Stimulated activated CD4-positive, alpha-beta T cell treated with anti-CD3 and anti-CD28 coated beads, Interleukin-2, amount 100 ng/mL, for 4 hours (primary cell): ENCODE data around the gene DYNC2LI1.
"Not testable (repeated sequence)": the region's sequence is repeated elsewhere in the genome, so short reads cannot be mapped to it uniquely, and the experiment has no call there.

Experiments used
- DNase-seq: peaks from one replicate; pipeline ENCODE4 v3.0.0-alpha.2; 2020; ENCODE audit warnings: low read depth

DYNC2LI1 gene

DNA sequence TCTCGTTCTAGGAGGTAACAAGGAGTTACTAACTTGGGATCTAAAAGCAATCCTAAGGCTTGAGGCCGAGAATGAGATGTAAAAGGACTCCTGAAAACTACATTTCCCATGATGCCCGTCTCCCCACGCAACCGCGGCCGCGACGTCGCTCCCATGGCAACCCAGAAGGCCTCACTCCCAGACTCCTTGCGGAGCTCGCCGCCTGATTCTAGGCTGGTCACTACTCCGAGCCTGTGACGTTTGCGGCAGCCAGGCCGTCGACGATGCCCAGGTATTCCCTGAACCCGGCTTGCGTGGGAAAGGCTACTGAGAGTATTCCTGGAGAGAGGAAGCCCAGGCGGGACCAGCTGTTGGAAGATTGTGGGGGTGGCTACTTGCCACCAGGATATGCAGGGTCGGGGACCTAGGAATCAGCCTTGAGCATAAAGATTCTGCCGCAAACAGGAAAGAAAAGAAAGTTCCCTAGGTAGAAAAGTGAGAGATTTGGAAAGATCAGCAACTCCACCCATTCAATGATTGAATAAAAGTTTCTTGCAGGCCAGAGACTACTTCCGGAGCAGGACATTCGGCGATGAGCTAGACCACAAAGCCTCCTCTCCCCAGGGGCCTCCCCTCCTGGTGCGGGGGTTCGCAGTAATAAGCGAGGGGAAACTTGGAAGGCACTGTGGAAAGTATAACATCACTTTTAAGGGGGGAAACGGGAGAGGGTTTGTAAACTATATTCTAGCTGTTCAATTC lies at the start of gene DYNC2LI1:
Gene DYNC2LI1, plus strand, starts transcription at position 164 of the 738 bp plus-strand sequence. Its CDS starts 100 bp downstream, at position 264.
- peak; percentile 62 for DNase-seq

DNA sequence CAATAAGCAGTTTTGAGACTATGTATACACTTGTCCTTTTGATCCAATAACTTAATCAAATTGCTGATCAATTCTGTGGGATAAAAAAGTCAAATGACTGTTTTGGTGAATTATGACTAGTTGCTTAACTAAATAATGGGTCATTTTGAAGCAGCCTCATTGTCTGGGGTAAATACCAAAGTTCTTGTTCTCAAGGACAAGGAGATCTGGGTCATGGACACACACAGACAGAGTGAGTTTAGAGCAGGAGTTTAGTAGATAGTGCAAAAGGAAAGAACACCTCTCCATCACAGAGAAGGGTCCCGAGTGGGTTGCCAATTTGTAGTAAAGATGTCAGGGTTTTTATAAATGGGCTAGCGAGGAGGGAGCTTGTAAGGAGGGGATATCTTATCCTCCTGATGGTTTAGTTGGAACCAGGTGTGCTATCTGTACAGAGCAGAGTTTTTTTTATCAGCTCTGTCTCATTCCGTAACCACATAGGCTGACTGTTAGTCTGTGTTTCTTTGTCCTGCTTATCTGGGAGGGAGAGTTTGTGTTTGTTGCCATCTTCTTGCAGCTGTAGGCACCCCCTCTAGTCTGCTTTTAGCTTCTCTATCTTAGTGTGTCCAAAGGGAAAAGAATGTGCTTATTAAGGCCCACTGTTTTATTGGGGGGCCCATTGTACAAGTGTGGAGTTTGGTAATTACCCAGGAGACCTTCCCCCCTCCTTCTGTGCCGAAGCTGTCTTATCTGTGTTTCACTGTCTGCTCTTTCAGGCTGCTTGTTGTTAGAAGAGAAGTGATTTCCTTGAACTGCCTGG lies 48.9 kb upstream of the DYNC2LI1 start:
- no peak for DNase-seq

DNA sequence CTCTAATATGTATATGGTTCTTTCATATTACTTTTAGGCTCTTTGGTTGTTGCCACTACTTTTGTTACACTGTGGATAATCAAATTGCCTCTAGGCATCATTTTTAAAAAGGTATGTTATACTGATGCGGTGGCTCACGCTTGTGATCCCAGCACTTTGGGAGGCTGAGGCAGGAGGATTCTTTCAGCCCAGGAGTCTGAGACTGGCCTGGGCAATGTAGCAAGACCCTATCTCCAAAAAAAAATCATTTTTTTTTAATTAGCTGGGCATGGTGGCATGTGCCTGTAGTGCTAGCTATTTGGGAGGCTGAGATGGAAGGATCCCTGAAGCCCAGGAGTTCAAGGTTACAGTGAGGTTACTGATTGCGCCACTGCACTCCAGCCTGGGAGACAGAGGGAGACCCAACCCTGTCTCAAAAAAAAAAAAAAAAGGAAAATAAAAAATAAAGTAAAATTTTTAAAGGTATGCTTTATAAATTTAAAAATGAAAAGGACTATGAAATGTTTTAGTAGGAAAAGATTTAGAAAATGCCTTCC lies 48.1 kb upstream of the DYNC2LI1 start:
- no peak for DNase-seq

DNA sequence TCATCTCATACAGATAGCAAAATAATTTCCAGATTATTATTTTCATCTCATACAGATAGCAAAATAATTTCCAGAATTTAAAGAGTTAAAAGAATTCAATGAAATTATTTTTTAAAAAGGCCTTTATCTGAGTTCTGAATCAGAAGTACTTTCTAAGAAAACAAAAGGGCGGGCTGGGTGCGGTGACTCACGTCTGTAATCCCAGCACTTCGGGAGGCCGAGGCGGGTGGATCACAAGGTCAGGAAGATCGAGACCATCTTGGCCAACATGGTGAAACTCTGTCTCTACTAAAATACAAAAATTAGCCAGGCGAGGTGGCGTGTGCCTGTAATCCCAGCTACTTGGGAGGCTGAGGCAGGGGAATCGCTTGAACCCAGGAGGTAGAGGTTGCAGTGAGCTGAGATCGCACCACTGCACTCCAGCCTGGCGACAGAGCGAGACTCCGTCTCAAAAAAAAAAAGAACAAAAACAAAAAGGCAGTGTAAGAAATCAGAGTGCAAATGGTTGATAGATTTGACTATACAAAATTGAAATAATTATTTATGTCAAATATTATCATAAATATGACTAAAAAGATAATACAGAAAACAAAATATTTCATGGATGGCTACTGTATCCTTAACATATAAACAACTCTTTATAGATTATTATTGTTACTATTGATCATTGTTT lies 46.7 kb upstream of the DYNC2LI1 start:
- DNase-seq = not testable (repeated sequence)

DNA sequence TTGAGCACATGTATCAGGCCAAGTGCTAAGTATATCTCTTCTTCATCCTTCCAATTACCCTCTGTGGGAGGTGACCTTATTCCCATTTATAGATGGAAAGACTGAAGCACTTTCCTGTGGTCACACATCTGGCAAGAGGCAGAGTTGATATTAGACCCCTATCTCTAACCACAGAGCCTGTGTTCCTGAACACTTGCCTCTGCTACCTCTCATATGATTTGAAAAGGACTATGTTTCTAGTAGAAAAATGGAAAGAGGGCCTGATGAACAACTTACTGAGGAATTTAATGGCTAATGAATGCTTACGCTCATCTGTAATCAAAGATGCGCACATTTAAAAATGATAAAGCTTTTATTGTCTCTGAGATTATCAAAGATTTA lies 46.2 kb upstream of the DYNC2LI1 start:
- no peak for DNase-seq

DNA sequence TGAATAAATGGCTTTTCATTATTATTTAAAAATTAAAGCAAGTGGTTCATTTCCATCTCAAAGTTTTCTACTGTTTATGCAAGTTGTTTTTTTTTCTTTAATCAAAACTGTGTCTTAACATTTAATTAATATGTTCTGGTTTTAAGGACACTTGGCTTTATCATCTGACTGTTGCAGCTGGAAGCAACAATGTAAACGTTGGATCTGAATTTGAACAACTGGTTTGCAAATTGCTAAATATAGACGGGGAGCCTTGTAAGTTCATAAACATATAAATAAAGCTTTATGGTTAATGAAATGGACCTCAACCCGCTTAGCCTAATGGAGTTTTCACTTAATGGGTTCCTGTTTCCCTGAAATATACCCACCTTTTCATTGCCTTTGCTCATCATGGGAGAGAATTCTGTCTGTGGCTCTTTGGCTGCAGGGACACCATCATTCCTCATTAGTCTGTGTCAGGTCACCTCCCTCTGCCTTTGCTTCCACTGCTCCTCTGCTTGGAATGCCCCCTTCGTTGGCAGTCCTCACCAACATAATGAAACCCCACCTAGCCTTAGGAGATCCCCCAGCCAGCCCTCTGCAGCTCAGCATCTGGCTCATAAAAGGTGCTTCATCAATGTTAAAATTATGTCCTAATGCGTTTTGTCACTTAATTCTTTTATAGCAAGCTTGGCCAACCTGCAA lies 44.2 kb upstream of the DYNC2LI1 start:
- DNase-seq = no peak

DNA sequence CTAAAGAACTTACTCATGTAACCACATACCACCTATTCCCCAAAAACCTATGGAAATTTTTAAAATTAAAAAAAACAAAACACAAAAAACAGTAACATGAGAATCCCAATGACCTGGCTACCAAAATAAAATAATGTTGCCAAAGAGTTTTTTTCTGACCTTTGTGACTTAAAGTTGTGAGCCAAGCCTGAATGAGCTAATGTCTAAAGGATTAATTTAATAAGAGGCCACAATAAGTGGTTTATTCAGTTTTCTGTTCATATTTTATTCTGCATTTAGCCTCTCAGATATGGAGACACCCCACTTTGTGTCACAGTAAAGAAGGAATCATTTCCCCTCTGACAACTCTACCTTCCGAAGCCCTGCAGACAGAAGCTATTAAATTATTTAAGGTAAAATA lies 42.6 kb upstream of the DYNC2LI1 start:
- no peak for DNase-seq

DNA sequence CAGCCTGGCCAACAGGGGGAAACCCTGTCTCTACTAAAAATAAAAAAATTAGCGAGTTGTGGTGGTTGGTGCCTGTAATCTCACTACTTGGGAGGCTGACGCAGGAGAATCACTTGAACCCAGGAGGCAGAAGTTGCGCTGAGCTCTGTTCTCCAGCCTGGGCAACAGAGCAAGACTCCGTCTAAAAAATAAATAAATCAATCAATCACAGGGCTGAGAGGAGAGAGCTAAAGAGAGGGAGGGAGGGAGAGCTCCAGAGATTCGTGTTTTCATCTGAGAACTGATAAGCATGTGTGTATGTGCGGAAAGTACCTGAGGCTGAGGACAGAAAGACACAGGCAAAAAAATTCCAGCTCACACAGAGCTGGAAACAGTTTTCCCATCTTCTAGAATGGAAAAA lies 37.2 kb upstream of the DYNC2LI1 start:
- DNase-seq = no peak

DNA sequence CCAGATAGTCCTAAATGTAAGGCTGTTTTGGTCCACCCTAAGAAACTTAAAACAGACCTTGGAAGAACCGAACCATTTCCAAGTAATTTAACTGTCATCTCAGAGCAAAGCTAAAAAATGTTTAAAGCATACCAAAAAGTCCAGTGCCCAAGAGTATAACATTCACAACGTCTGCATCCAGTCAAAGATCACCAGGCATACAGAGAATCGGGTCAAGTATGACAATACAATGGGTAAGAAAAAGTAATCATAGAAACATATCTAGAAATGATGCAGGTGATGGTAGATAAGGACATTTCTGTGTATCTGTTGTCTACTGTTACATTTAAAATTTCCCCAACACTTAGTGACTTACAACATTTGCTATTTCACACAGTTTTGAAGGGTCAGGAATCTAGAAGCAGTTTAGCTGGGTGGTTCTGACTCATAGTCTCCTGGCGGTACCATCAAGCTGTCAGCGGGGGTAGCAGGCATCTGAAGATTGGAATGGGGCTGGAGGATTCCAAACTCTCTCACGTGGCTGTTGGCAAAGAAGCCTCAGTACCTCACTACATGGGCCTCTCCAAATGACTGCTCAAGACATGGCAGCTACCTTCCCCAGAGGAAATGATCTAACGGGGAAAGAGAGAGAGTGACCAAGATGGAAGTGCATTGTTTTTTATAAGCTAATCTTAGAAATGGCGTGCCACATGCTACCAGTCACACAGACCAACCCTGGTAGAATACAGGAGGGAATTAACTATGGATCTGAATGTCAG lies 36.6 kb upstream of the DYNC2LI1 start:
- no peak for DNase-seq

DNA sequence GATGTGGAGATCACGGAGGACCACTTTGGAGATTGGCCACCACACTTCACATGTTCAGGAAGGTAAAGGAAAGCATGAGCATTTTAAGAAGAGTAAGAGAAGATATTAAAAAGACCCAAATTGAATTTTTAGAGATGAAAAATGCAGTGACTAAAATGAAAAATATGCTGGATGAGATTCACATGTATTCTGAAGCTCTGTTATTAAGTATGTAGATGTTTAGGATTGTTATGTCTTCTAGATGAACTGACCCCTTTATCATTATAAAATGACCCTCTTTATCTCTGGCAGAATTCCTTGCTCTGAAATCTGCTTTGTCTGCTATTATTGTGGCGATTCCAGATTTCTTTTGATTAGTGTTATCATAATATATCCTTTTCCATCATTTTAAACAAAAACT lies 36.0 kb upstream of the DYNC2LI1 start:
- no peak for DNase-seq

DNA sequence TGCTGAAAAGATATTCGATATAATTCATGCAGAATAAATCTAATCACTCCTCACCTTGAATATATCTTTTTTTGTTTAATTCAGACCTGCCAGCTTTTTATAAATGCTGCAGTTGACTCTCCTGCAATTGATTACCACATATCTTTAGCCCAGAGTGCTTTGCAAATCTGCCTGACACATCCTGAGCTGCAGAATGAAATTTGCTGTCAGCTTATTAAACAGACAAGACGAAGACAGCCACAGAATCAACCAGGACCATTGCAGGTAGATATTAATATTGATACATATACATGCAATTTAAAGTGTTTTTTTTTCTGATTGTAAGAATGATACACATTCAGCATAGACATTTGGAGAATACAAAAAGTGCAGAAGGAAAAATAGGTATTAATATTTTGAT lies 35.6 kb upstream of the DYNC2LI1 start:
- no peak for DNase-seq

DNA sequence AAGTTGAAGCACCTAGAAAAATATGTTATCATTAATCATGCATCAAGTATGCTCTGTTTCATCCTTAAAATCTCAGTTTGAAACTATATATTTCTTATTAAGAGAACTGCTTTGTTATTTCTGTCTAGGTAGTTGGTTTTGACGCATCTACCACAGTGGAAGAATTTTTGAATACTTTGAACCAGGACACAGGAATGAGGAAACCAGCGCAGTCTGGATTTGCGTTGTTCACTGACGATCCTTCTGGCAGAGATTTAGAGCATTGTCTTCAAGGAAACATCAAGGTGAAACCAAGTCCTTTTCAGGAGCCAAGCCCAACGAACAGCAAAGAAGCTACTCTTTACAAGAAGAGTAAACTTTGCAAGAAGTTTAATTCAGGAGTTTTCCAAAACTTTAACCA lies 30.1 kb upstream of the DYNC2LI1 start:
- no peak for DNase-seq

DNA sequence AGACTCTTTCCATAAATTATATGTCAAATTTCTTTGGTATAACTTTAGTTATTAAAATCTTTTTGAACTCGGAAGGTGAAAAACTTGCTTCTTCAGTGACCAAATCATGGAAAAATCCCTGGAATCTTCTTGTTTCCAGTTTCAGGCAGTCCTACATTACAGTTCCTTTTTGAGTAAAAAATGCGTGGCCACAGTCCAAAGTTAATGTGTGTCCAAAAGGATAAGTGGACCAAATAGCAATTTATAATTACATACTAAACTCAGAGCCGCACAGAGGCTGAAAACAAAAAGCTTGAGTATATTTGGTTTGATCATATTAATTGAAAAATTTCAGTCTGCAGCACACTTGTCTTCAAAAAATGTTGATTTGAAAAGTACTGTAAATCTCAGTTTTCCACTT lies 28.4 kb upstream of the DYNC2LI1 start:
- no peak for DNase-seq

DNA sequence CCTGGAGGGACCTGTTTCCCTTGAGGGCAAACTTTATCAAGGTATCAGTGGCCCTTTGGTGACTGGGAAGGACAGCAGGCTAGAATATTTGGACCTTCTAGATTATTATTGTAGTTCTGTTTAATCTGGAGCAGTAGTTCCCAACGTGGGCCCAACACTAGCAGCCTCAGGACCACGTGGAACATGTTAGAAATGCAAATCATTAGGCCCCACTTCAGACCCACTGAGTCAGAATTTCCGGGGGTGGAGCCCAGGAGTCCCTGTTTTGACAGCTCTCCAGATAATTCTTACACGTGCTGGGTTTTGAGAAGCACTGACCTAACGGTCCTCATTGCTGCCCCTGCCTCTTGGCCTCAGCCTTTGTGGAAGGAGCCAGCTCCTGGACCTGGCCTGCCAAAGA lies 25.5 kb upstream of the DYNC2LI1 start:
- peak; percentile 4 for DNase-seq

DNA sequence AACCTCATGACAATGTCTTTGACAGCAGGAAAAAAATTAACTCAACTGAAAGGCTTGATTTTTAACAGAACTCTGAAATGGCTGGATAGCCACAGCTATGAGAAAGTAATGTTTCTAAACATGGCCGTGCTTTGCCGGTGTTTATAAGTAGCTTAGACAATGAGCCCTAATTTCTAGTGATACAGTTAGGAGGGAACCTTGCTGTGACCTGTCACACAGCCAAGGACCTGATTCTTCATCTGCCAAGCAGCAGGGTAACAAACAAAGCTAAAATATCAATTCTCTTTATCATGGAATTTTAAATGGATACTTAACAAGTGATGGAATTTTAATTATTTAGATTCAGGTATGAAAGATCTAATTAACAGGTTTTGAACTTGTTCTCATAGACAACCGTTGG lies 24.3 kb upstream of the DYNC2LI1 start:
- DNase-seq = no peak

DNA sequence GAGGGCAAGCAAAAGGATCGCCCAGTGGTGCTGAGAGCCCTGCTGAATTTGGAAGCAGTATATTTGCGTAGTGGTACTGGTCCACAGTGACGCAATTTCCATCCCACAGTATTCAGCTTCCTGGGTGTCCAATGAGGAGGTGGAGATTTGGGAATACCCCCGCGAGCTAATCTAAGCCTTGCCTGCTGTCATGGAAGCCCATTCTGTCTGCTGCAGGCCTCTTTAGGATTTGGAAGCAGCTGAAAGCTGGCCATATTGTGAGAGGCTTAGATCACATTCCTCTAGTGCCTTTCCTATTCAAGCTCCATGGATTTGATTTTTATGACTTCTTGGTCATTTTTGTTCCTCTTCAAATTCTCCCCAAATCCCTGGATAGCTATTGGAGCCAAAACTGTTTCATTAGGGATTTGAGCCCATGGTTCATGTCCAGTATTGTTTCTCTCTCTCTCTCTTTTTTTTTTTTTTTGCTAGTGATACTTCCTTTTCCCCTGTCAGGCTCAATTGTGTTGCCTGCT lies 22.3 kb upstream of the DYNC2LI1 start:
- no peak for DNase-seq

DNA sequence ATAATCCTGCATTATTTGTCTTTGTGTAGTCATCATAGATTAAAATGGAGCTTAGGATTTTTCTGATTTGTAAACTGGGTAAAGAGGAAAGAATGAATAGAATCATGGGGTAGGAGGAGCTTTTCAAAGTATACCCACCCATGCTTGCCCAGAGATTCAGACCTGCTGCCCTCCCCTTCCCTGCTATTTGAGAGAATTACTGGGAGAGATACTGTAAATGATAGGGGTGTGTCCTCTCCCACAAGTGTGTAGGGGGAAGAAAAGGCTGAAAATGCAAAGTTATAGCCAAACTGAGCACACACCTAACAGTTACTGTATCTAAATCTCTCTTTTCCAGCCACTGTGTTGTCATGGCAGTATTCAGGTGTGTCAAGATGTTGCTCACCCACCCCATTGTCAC lies 21.5 kb upstream of the DYNC2LI1 start:
- no peak for DNase-seq

DNA sequence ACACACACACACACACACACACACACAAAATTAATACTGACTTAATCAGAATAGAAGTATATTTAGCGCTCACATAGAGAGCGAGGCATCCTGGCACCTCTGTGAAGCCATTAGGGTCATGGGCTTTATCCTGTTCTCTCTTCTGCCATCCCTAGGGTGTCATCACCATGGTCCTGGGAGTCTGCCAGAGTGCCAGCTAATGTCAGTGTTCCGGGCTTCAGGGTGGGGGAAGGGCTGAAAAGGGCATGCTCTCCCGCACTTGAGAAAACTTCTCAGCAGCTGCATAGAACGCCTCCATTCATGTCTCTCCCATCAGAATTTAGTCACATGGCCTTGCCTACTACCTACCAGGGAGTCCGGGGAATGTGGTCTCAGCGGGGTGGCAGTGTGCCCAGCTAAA lies 19.7 kb upstream of the DYNC2LI1 start:
- DNase-seq = no peak

DNA sequence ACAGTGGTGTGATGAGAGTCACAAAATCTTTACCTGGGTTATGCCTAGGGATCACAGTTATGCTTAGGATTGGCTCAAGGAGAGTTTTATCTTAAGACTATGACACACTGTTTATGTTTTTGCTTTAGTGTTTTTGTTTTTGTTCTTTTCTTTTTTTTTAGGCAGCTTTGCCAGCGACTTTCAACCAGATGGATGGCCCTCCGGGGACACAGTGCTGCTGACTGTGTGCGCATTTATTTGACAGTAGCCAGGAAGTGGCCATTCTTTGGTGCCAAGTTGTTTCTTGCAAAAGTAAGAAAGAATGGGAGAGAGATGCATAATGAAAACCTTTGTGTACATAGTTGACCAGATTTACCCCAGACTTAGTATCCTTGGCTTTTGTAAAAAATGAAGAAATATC lies 15.1 kb upstream of the DYNC2LI1 start:
- DNase-seq = no peak

DNA sequence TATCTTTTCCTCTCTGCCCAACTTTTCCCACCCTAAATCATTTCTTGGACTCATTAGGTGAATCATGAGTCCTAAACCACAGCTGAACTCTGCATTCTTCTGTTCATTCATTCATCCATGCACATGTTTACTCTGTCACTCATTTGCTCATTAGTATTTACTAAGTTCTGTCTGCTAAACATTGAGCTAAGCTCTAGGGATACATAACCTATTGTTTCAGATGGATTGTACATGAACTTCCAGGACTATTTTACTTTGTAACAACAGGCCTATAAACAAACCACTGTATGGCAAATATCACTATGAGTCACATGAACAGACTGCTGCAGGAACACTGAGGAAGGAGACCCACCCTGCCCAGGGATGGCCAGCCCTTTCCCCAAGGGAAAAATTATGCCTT lies 14.6 kb upstream of the DYNC2LI1 start:
- no peak for DNase-seq

DNA sequence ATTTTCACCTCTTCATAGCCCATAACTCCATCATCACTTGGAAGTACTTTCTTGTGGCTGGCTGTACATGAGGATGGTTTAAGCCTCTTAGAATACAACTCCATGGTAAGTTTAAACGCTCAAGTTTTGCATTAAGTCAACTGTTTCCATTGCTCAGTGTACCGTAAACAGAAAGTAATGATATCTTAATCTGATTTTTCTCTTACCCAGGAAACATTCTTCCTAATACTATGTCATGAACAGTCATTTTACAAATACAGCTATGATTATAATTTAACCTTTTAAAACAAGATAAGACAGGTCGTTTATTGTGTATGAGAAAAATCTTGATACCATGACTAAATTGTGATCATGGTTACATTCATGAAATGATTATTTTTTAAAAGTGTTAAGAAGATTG lies 11.6 kb upstream of the DYNC2LI1 start:
- DNase-seq = no peak
